Suprapubic skin (tissue), 4 donors: ENCODE measurements around the gene IER5. TPM values are rescaled to one million over a fixed set of nuclear protein-coding genes. Genes with fewer than 3 reads are reported as not detected.

Experiments
- DNase-seq, 2 donors: peaks; one replicate each; pipeline ENCODE4 v3.0.0-alpha.2; 2019; ENCODE audit warnings: low spot score in 2 of 2
- H3K27ac ChIP-seq: fragments of 200-600 bp; sonication (generic); one replicate; pipeline ENCODE4 v1.5.1; 2019
- H3K27me3 ChIP-seq: fragments of 200-600 bp; sonication (generic); one replicate; pipeline ENCODE4 v1.5.1; 2019
- H3K36me3 ChIP-seq: fragments of 200-600 bp; sonication (generic); one replicate; pipeline ENCODE4 v1.5.1; 2019
- H3K4me1 ChIP-seq: fragments of 200-600 bp; sonication (generic); one replicate; pipeline ENCODE4 v1.5.1; 2019
- H3K4me3 ChIP-seq: fragments of 200-600 bp; sonication (generic); one replicate; pipeline ENCODE4 v1.5.1; 2019; ENCODE audit warnings: mild to moderate bottlenecking
- H3K9me3 ChIP-seq: fragments of 200-600 bp; sonication (generic); one replicate; pipeline ENCODE4 v1.5.1; 2019
- CTCF ChIP-seq, 2 donors: fragments of 200-600 bp in 1 of 2; fragments of 450-650 bp in 1 of 2; sonication (generic) in 1 of 2; IDR thresholded peaks; one replicate each; pipeline ENCODE4 v1.5.1; 2016 to 2019; ENCODE audit warnings: antibody characterized with exemption in 2 of 2, mild to moderate bottlenecking in 1 of 2, moderate library complexity in 1 of 2
- EP300 ChIP-seq: sonication (generic); formaldehyde crosslinking; IDR thresholded peaks from one replicate; pipeline ENCODE4 v1.6.1; 2017; ENCODE audit warnings: antibody characterized with exemption
- POLR2A ChIP-seq, 2 donors: fragments of 450-650 bp; IDR thresholded peaks; one replicate each; pipeline ENCODE4 v1.6.1; 2017; ENCODE audit warnings: antibody characterized with exemption in 2 of 2, mild to moderate bottlenecking in 2 of 2, moderate library complexity in 2 of 2
- POLR2AphosphoS5 ChIP-seq, 3 donors: sonication (generic); formaldehyde crosslinking; IDR thresholded peaks; one replicate each; pipeline ENCODE4 v1.6.1; 2017; ENCODE audit warnings: antibody characterized with exemption in 3 of 3
- WGBS: methylation state at CpG from one replicate; pipeline ENCODE4 v1.1.5; 2018; 5-methylcytosine and 5-hydroxymethylcytosine counted together
- total RNA-seq, 4 donors: library from RNA; depleted of rRNA; stranded (reverse); fragments of >200 nt; gene quantifications; one replicate each; pipeline ENCODE4 v1.1.0, GENCODE V29; 2016

Gene IER5
- total RNA-seq, 4 donors from 2014 or later, result 11.3 to 30.4 (median 24.4) TPM

GRCh38 chr1:181140891-181141290 is 52.4 kb downstream of the IER5 start:
- Histone ChIP-seq H3K27ac (no peak overlapping the region), H3K4me3 (no peak overlapping the region), H3K36me3 (no peaks in the 10 kb centered on the region), H3K4me1 (peaks cover 23% of the 10 kb centered on the region), H3K27me3 (no peaks in the 10 kb centered on the region), H3K9me3 (no peaks in the 10 kb centered on the region)
- WGBS, result 95% methylated on average over 3 of the region's 3 CpGs
- TF ChIP-seq CTCF (IDR thresholded peaks at IDR 0.05) (no peak), EP300 (no peak), POLR2AphosphoS5 (IDR thresholded peaks at IDR 0.05) (no peak), POLR2A (IDR thresholded peaks at IDR 0.05) (no peak)
- peak in 1 of 2 donors; percentile 44 for DNase-seq

GRCh38 chr1:181141431-181141910 is 53.0 kb downstream of the IER5 start:
- Histone ChIP-seq H3K27me3 (no peaks in the 10 kb centered on the region), H3K36me3 (no peaks in the 10 kb centered on the region), H3K4me3 (no peak overlapping the region), H3K9me3 (no peaks in the 10 kb centered on the region), H3K4me1 (peaks cover 18% of the 10 kb centered on the region), H3K27ac (no peak overlapping the region)
- 50% methylated on average over 5 of the region's 5 CpGs for WGBS
- no peak for TF ChIP-seq POLR2AphosphoS5 (IDR thresholded peaks at IDR 0.05)
- TF ChIP-seq CTCF (IDR thresholded peaks at IDR 0.05), result no peak
- no peak for TF ChIP-seq EP300
- TF ChIP-seq POLR2A (IDR thresholded peaks at IDR 0.05), result no peak
- peak in 1 of 2 donors; percentile 64 for DNase-seq

Other genes starting within 250 kb of the IER5 start
- 1 to 10 TPM; 1.8 to 7.9 (median 5.5) TPM for gene KIAA1614, start 175.8 kb upstream of the IER5 start, total RNA-seq
- gene STX6, start 65.8 kb upstream of the IER5 start, total RNA-seq, result 10 to 100 TPM; 24.9 to 32.6 (median 31.3) TPM
- gene MR1, start 54.7 kb upstream of the IER5 start, total RNA-seq, result 10 to 100 TPM; 10.5 to 29.5 (median 14.5) TPM